SK-N-SH (cell line): ENCODE measurements around the gene PIK3R1. TPM values are rescaled to one million over a fixed set of nuclear protein-coding genes. Genes with fewer than 3 reads are reported as not detected.

Experiments used
- CTCF ChIA-PET: fragments of 300-600, 350-600 bp; formaldehyde crosslinking; extraction: SDS; loops from one replicate; lab custom pipeline; 2021; lab: Yijun Ruan, JAX
- POLR2A ChIA-PET: fragments of 350-600 bp; sonication (Branson Sonifier 250); formaldehyde crosslinking; extraction: SDS; loops from one replicate; lab custom pipeline; 2020; ENCODE audit warnings: antibody characterized with exemption, inconsistent platforms; lab: Yijun Ruan, JAX
- DNase-seq: peaks from one replicate; pipeline ENCODE4 v3.0.0; 2012
- H2AFZ ChIP-seq: fragments of 200-600 bp; sonication (generic); 2 replicates; pipeline ENCODE4 v1.8.1; 2016; ENCODE audit warnings: antibody characterized with exemption, mild to moderate bottlenecking, low read depth
- H3F3A ChIP-seq: fragments of 200-600 bp; sonication (generic); replicated peaks from 2 replicates; pipeline ENCODE3; 2016; ENCODE audit warnings: antibody characterized with exemption, mild to moderate bottlenecking; ENCODE audit not compliant: insufficient read depth
- H3K27ac ChIP-seq, 2 experiments: fragments of 200-500 bp in 1 of 2; fragments of 200-600 bp in 1 of 2; sonication (Bioruptor generic) in 1 of 2; sonication (generic), shearing (Covaris generic) in 1 of 2; 2 replicates each; pipeline versions ENCODE4 v1.5.1 to v1.6.1; 2014 to 2016; ENCODE audit warnings: low read depth in 2 of 2, inconsistent platforms in 1 of 2, low read length in 1 of 2, mild to moderate bottlenecking in 1 of 2, mixed read lengths in 1 of 2
- H3K27me3 ChIP-seq: fragments of 200-600 bp; sonication (generic), shearing (Covaris generic); 2 replicates; pipeline ENCODE4 v1.6.1; 2016; ENCODE audit warnings: mixed run types; ENCODE audit not compliant: insufficient read depth
- H3K36me3 ChIP-seq, 2 experiments: fragments of 200-500 bp in 1 of 2; fragments of 200-600 bp in 1 of 2; sonication (Bioruptor generic) in 1 of 2; sonication (generic) in 1 of 2; replicated peaks in 1 of 2; 2 replicates each; pipeline versions ENCODE3 to v1.5.1; 2014 to 2016; ENCODE audit warnings: low read length in 1 of 2, mild to moderate bottlenecking in 1 of 2; ENCODE audit not compliant: insufficient read depth in 2 of 2, control insufficient read depth in 1 of 2
- H3K4me1 ChIP-seq, 2 experiments: fragments of 200-500 bp in 1 of 2; fragments of 200-600 bp in 1 of 2; sonication (Bioruptor generic) in 1 of 2; sonication (generic), shearing (Covaris generic) in 1 of 2; 2 replicates each; pipeline versions ENCODE4 v1.5.1 to v1.6.1; 2014 to 2016; ENCODE audit warnings: low read depth in 1 of 2, low read length in 1 of 2, mixed run types in 1 of 2; ENCODE audit not compliant: insufficient read depth in 2 of 2, control insufficient read depth in 1 of 2
- H3K4me2 ChIP-seq: fragments of 200-600 bp; sonication (generic), shearing (Covaris generic); 2 replicates; pipeline ENCODE4 v1.6.1; 2017; ENCODE audit warnings: mixed run types
- H3K4me3 ChIP-seq, 2 experiments: fragments of 200-500 bp in 1 of 2; fragments of 200-600 bp in 1 of 2; sonication (Bioruptor generic) in 1 of 2; sonication (generic), shearing (Covaris generic) in 1 of 2; 2 replicates each; pipeline versions ENCODE4 v1.5.1 to v1.8.1; 2014 to 2016; ENCODE audit warnings: low read depth in 2 of 2, inconsistent platforms in 1 of 2, low read length in 1 of 2, mild to moderate bottlenecking in 1 of 2, mixed read lengths in 1 of 2, moderate library complexity in 1 of 2
- H3K79me2 ChIP-seq: fragments of 200-600 bp; sonication (generic); 2 replicates; pipeline ENCODE4 v1.8.1; 2017; ENCODE audit warnings: mild to moderate bottlenecking; ENCODE audit not compliant: insufficient read depth
- H3K9ac ChIP-seq: fragments of 200-600 bp; sonication (generic); 2 replicates; pipeline ENCODE4 v1.6.1; 2017; ENCODE audit warnings: mixed run types
- H3K9me2 ChIP-seq: fragments of 200-600 bp; sonication (generic); 2 replicates; pipeline ENCODE4 v1.6.1; 2017; ENCODE audit warnings: mixed run types
- H3K9me3 ChIP-seq: fragments of 200-600 bp; sonication (generic); 2 replicates; pipeline ENCODE4 v1.6.1; 2017; ENCODE audit warnings: mixed run types, mild to moderate bottlenecking, moderate library complexity
- H4K20me1 ChIP-seq: fragments of 200-600 bp; sonication (generic); 2 replicates; pipeline ENCODE4 v1.6.1; 2017; ENCODE audit warnings: mild to moderate bottlenecking, mixed run types; ENCODE audit not compliant: insufficient read depth
- FOSL2 ChIP-seq: IDR thresholded peaks from 2 replicates; pipeline ENCODE4 v1.4.0; 2012; ENCODE audit warnings: low read depth, mild to moderate bottlenecking, moderate library complexity, borderline replicate concordance
- GABPA ChIP-seq: IDR thresholded peaks from 2 replicates; pipeline ENCODE4 v1.4.0; 2012; ENCODE audit warnings: low read depth, mild to moderate bottlenecking
- GATA2 ChIP-seq: sonication (generic); formaldehyde crosslinking; IDR thresholded peaks from 2 replicates; pipeline ENCODE4 v1.5.0; 2020; ENCODE audit warnings: mild to moderate bottlenecking, missing genetic modification reagents
- MXI1 ChIP-seq: IDR thresholded peaks from 2 replicates; pipeline ENCODE4 v1.6.1; 2012; ENCODE audit warnings: mild to moderate bottlenecking, low read depth, low read length, improper control_type of control experiment
- RAD21 ChIP-seq: IDR thresholded peaks from 2 replicates; pipeline ENCODE4 v1.6.1; 2012; ENCODE audit warnings: mild to moderate bottlenecking, low read length
- RCOR1 ChIP-seq: fragments of 150-350 bp; IDR thresholded peaks from 2 replicates; pipeline ENCODE4 v1.6.1; 2017; ENCODE audit warnings: antibody characterized with exemption, low read length
- RXRA ChIP-seq: IDR thresholded peaks from 2 replicates; pipeline ENCODE4 v1.4.0; 2012; ENCODE audit warnings: low read depth, mild to moderate bottlenecking, borderline replicate concordance
- TCF12 ChIP-seq: IDR thresholded peaks from 2 replicates; pipeline ENCODE4 v1.4.0; 2012
- TEAD4 ChIP-seq: IDR thresholded peaks from 2 replicates; pipeline ENCODE4 v1.4.0; 2012; ENCODE audit warnings: mild to moderate bottlenecking, borderline replicate concordance; ENCODE audit not compliant: insufficient read depth
- WGBS: methylation state at CpG from one replicate; pipeline ENCODE4 v1.1.6; 2017; ENCODE audit warnings: low lambda C conversion rate; 5-methylcytosine and 5-hydroxymethylcytosine counted together
- polyA plus RNA-seq, 3 experiments: library from polyadenylated mRNA; depleted of rRNA; stranded (reverse); fragments of >200 nt; gene quantifications; 2 replicates each; pipeline ENCODE4 v1.2.3, GENCODE V29; 2012
- TF ChIP-seq, protein P1 (sequence below): fragments of 150-350 bp; IDR thresholded peaks from 2 replicates; pipeline ENCODE4 v1.6.1; 2016; ENCODE audit warnings: mild to moderate bottlenecking, low read depth, low read length
- TF ChIP-seq, protein P2 (sequence below): fragments of 200-600 bp; sonication (generic); IDR thresholded peaks from 2 replicates; pipeline ENCODE4 v1.6.1; 2017; ENCODE audit warnings: antibody characterized with exemption, mild to moderate bottlenecking, moderate library complexity
- TF ChIP-seq, protein P3 (sequence below): IDR thresholded peaks from 2 replicates; pipeline ENCODE4 v1.6.1; 2012; ENCODE audit warnings: mild to moderate bottlenecking, low read depth, low read length, moderate library complexity
- TF ChIP-seq, protein P4 (sequence below): IDR thresholded peaks from 2 replicates; pipeline ENCODE4 v1.4.0; 2012; ENCODE audit warnings: low read depth
- TF ChIP-seq, protein P5 (sequence below): IDR thresholded peaks from 2 replicates; pipeline ENCODE4; 2012
- TF ChIP-seq, protein P6 (sequence below): IDR thresholded peaks from 2 replicates; pipeline ENCODE4 v1.4.0; 2012; ENCODE audit warnings: low read depth, borderline replicate concordance
- TF ChIP-seq, protein P7 (sequence below): fragments of 150-350 bp; IDR thresholded peaks from 2 replicates; pipeline ENCODE4 v1.6.1; 2017; ENCODE audit warnings: antibody characterized with exemption, low read length, low read depth, borderline replicate concordance

The PIK3R1 gene
- polyA plus RNA-seq, 1 of the 3 experiments (the other 2 are of a cell fraction) = 2.0 TPM

DNA sequence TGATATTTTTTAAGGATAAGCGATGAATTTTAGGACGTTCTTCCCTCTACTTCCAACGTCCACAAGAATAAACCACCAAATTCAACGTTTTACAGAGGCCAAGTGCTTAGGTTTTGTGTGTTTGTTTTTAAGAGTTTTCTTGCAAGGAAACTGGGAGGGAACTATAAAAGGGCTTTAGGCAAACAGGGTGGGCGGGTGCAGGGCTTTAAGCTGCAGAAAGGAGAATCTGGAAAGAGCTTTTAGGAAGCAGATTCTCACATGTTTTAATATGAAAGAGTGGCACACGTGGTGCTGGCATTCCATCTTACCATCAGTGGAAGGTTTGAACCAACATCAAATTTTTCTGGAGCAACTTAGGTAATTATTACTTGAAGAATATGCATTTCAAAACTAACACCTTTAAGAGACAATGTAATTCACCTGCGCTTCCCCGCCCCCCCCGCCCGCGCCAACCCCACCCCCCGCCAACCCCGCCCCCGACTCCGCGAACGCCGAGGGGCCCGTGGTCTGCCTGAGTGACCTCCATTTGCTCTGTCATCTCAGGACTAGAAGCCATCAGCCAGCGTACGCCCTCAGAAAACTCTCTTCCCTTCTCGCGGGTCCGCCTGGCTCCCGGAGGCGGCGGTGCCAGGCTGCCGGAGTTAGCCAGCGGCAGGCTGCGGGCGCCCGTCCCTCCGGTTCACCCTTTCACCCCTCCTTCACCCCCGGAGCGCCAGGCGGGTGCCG lies 911 bp upstream of the PIK3R1 start:
- H3K9me2 ChIP-seq = no peaks in the 10 kb centered on the region
- H2AFZ ChIP-seq = peak overlapping the region; percentile 86
- H3K79me2 ChIP-seq = peaks cover 32% of the 10 kb centered on the region
- 8% methylated on average over 36 of the region's 37 CpGs for WGBS
- H3K4me2 ChIP-seq = peak overlapping the region; percentile 80
- H3K4me1 ChIP-seq = peaks cover 12 to 14% of the 10 kb centered on the region in 2 experiments; a peak in 3 of 4 replicates
- TF ChIP-seq, protein P1, sequence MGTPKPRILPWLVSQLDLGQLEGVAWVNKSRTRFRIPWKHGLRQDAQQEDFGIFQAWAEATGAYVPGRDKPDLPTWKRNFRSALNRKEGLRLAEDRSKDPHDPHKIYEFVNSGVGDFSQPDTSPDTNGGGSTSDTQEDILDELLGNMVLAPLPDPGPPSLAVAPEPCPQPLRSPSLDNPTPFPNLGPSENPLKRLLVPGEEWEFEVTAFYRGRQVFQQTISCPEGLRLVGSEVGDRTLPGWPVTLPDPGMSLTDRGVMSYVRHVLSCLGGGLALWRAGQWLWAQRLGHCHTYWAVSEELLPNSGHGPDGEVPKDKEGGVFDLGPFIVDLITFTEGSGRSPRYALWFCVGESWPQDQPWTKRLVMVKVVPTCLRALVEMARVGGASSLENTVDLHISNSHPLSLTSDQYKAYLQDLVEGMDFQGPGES = no peak
- TF ChIP-seq, protein P2, sequence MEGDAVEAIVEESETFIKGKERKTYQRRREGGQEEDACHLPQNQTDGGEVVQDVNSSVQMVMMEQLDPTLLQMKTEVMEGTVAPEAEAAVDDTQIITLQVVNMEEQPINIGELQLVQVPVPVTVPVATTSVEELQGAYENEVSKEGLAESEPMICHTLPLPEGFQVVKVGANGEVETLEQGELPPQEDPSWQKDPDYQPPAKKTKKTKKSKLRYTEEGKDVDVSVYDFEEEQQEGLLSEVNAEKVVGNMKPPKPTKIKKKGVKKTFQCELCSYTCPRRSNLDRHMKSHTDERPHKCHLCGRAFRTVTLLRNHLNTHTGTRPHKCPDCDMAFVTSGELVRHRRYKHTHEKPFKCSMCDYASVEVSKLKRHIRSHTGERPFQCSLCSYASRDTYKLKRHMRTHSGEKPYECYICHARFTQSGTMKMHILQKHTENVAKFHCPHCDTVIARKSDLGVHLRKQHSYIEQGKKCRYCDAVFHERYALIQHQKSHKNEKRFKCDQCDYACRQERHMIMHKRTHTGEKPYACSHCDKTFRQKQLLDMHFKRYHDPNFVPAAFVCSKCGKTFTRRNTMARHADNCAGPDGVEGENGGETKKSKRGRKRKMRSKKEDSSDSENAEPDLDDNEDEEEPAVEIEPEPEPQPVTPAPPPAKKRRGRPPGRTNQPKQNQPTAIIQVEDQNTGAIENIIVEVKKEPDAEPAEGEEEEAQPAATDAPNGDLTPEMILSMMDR = no peak
- TF ChIP-seq, protein P3, sequence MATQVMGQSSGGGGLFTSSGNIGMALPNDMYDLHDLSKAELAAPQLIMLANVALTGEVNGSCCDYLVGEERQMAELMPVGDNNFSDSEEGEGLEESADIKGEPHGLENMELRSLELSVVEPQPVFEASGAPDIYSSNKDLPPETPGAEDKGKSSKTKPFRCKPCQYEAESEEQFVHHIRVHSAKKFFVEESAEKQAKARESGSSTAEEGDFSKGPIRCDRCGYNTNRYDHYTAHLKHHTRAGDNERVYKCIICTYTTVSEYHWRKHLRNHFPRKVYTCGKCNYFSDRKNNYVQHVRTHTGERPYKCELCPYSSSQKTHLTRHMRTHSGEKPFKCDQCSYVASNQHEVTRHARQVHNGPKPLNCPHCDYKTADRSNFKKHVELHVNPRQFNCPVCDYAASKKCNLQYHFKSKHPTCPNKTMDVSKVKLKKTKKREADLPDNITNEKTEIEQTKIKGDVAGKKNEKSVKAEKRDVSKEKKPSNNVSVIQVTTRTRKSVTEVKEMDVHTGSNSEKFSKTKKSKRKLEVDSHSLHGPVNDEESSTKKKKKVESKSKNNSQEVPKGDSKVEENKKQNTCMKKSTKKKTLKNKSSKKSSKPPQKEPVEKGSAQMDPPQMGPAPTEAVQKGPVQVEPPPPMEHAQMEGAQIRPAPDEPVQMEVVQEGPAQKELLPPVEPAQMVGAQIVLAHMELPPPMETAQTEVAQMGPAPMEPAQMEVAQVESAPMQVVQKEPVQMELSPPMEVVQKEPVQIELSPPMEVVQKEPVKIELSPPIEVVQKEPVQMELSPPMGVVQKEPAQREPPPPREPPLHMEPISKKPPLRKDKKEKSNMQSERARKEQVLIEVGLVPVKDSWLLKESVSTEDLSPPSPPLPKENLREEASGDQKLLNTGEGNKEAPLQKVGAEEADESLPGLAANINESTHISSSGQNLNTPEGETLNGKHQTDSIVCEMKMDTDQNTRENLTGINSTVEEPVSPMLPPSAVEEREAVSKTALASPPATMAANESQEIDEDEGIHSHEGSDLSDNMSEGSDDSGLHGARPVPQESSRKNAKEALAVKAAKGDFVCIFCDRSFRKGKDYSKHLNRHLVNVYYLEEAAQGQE = no peak
- TF ChIP-seq RXRA (0 out of 2 replicates have a peak, but pooled peaks have one; percentile 52), TCF12 (no peak), TEAD4 (no peak), FOSL2 (no peak), MXI1 (peak; percentile 83; the same call in 1 of the 2 replicates), RCOR1 (no peak), RAD21 (no peak), GABPA (no peak; the same call in 1 of the 2 replicates), GATA2 (CRISPR knock-in tag) (0 out of 2 replicates have a peak, but pooled peaks have one; percentile 22)
- TF ChIP-seq, protein P4, sequence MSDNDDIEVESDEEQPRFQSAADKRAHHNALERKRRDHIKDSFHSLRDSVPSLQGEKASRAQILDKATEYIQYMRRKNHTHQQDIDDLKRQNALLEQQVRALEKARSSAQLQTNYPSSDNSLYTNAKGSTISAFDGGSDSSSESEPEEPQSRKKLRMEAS = no peak
- TF ChIP-seq, protein P5, sequence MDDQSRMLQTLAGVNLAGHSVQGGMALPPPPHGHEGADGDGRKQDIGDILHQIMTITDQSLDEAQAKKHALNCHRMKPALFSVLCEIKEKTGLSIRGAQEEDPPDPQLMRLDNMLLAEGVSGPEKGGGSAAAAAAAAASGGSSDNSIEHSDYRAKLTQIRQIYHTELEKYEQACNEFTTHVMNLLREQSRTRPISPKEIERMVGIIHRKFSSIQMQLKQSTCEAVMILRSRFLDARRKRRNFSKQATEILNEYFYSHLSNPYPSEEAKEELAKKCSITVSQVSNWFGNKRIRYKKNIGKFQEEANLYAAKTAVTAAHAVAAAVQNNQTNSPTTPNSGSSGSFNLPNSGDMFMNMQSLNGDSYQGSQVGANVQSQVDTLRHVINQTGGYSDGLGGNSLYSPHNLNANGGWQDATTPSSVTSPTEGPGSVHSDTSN = no peak
- TF ChIP-seq, protein P6, sequence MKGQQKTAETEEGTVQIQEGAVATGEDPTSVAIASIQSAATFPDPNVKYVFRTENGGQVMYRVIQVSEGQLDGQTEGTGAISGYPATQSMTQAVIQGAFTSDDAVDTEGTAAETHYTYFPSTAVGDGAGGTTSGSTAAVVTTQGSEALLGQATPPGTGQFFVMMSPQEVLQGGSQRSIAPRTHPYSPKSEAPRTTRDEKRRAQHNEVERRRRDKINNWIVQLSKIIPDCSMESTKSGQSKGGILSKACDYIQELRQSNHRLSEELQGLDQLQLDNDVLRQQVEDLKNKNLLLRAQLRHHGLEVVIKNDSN = no peak
- TF ChIP-seq, protein P7, sequence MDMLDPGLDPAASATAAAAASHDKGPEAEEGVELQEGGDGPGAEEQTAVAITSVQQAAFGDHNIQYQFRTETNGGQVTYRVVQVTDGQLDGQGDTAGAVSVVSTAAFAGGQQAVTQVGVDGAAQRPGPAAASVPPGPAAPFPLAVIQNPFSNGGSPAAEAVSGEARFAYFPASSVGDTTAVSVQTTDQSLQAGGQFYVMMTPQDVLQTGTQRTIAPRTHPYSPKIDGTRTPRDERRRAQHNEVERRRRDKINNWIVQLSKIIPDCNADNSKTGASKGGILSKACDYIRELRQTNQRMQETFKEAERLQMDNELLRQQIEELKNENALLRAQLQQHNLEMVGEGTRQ = 0 out of 2 replicates have a peak, but pooled peaks have one; percentile 1
- H3K27me3 ChIP-seq = no peaks in the 10 kb centered on the region
- H3K9ac ChIP-seq = peak overlapping the region; percentile 95
- H3K27ac ChIP-seq = peak overlapping the region; percentile 97
- H4K20me1 ChIP-seq = peaks cover 24% of the 10 kb centered on the region
- peak overlapping the region; percentile 78 to 95 for H3K4me3 ChIP-seq
- ChIA-PET CTCF (interaction anchor here (0.6 to 9.6 kb wide), 5 partner anchors 10 to 968 kb away, joined by 3 to 72 read pairs (median 20); no protein-coding TSS in a partner anchor), POLR2A (interaction anchor here (0.7 to 3.2 kb wide), 5 partner anchors 18 to 969 kb away, joined by 3 to 13 read pairs (median 5); no protein-coding TSS in a partner anchor)
- peaks cover 4% of the 10 kb centered on the region; the same call in 1 of the 2 replicates for H3K9me3 ChIP-seq
- H3K36me3 ChIP-seq = no peaks in the 10 kb centered on the region
- H3F3A ChIP-seq = no peaks in the 10 kb centered on the region
- DNase-seq = peak; percentile 14
